SK-MEL-5 (cell line): ENCODE data around the gene SNRNP200. TPM values are rescaled to one million over a fixed set of nuclear protein-coding genes. Genes with fewer than 3 reads are reported as not detected.

Source experiments
- DNase-seq: peaks from one replicate; pipeline ENCODE4 v3.0.0-alpha.2; 2016; ENCODE audit warnings: low read depth, low spot score
- in situ Hi-C: cut with HindIII; loops from 2 replicates; pipeline ENCODE4 v1.10.0; 2016; ENCODE audit warnings: low sequenced_read_pairs, high pct_unique_total_duplicates, low pct_unique_long_range_greater_than_20kb
- polyA plus RNA-seq, 2 experiments: library from polyadenylated mRNA; depleted of rRNA; stranded (reverse); fragments of >200 nt; gene quantifications; 2 replicates each; pipeline ENCODE4 v1.2.3, GENCODE V29; 2015
- total RNA-seq: library from RNA; depleted of rRNA; stranded (reverse); fragments of >200 nt; shearing (Covaris generic); gene quantifications from 2 replicates; pipeline ENCODE4 v1.2.3, GENCODE V29; 2014; rRNA removed

The SNRNP200 gene
- total RNA-seq = 28.0 and 32.8 TPM in 2 replicates
- polyA plus RNA-seq (2015; cell fraction: cytosol; rRNA removed) = 116 and 159 TPM in 2 replicates
- polyA plus RNA-seq (2015; cell fraction: nucleus; rRNA removed) = 196 and 221 TPM in 2 replicates

- in situ Hi-C loops = no loop called here
- DNase-seq = peak; percentile 83
Observed at GRCh38 chr2:96305091-96305978, at the start of gene SNRNP200. Gene SNRNP200 (minus strand): TSS chr2:96305546. CDS start chr2:96305437, 109 bp downstream.

GRCh38 chr2:96354492-96354891 lies 49.1 kb upstream of the SNRNP200 start:
- in situ Hi-C loops = no loop called here
- DNase-seq = no peak

GRCh38 chr2:96353606-96354101 lies 48.3 kb upstream of the SNRNP200 start:
- in situ Hi-C loops = no loop called here
- DNase-seq = no peak

- in situ Hi-C loops = no loop called here
- no peak for DNase-seq
Observed at GRCh38 chr2:96353032-96353561, 47.8 kb upstream of the SNRNP200 start.

GRCh38 chr2:96347395-96347794 lies 42.0 kb upstream of the SNRNP200 start:
- DNase-seq = no peak

GRCh38 chr2:96345868-96346462 lies 40.6 kb upstream of the SNRNP200 start:
- in situ Hi-C loops = no loop called here
- no peak for DNase-seq

More at GRCh38 chr2:96347395-96347794, 42.0 kb upstream of the SNRNP200 start:
- in situ Hi-C loops = no loop called here

GRCh38 chr2:96345438-96345837 lies 40.1 kb upstream of the SNRNP200 start:
- peak; percentile 39 for DNase-seq
- in situ Hi-C loops = no loop called here

GRCh38 chr2:96344011-96344410 lies 38.7 kb upstream of the SNRNP200 start:
- in situ Hi-C loops = no loop called here
- no peak for DNase-seq

GRCh38 chr2:96342085-96342484 lies 36.7 kb upstream of the SNRNP200 start:
- no peak for DNase-seq
- in situ Hi-C loops = no loop called here

- in situ Hi-C loops = no loop called here
- DNase-seq = no peak
Observed at GRCh38 chr2:96341641-96342040, 36.3 kb upstream of the SNRNP200 start.

GRCh38 chr2:96340493-96341414 lies 35.4 kb upstream of the SNRNP200 start:
- in situ Hi-C loops = no loop called here

GRCh38 chr2:96336873-96337272 lies 31.5 kb upstream of the SNRNP200 start:
- in situ Hi-C loops = no loop called here
- DNase-seq = no peak

More at GRCh38 chr2:96340493-96341414, 35.4 kb upstream of the SNRNP200 start:
- DNase-seq = no peak

- in situ Hi-C loops = no loop called here
- no peak for DNase-seq
Observed at GRCh38 chr2:96336104-96336775, 30.9 kb upstream of the SNRNP200 start.

GRCh38 chr2:96333708-96334107 lies 28.4 kb upstream of the SNRNP200 start:
- in situ Hi-C loops = no loop called here
- DNase-seq = no peak

- in situ Hi-C loops = no loop called here
- DNase-seq = no peak
Observed at GRCh38 chr2:96330407-96330806, 25.1 kb upstream of the SNRNP200 start.

GRCh38 chr2:96329874-96330273 lies 24.5 kb upstream of the SNRNP200 start:
- DNase-seq = no peak
- in situ Hi-C loops = no loop called here

- in situ Hi-C loops = no loop called here
- DNase-seq = peak; percentile 40
Observed at GRCh38 chr2:96329456-96329855, 24.1 kb upstream of the SNRNP200 start.
